ENCODE results near the gene GRAMD4.
"Not testable (repeated sequence)": the region's sequence is repeated elsewhere in the genome, so short reads cannot be mapped to it uniquely, and the experiment has no call there.

The GRAMD4 gene

GRCh38 chr22:46620588-46621242, 529 bp downstream of the GRAMD4 start:
- DNase-seq (ENCODE audit: low spot score) = no peak

GRCh38 chr22:46621243-46621930, 1.2 kb downstream of the GRAMD4 start:
- DNase-seq (ENCODE audit: low spot score) = not testable (repeated sequence)

GRCh38 chr22:46622081-46622521, 1.9 kb downstream of the GRAMD4 start:
- DNase-seq (ENCODE audit: low spot score) = no peak

- DNase-seq (ENCODE audit: low spot score) = no peak
These were observed 5.1 kb downstream of the GRAMD4 start for GRCh38 chr22:46625113-46625842.

- DNase-seq (ENCODE audit: low spot score) = no peak
These were observed 5.7 kb downstream of the GRAMD4 start for GRCh38 chr22:46625843-46626349.

GRCh38 chr22:46626356-46626755, 6.2 kb downstream of the GRAMD4 start:
- DNase-seq (ENCODE audit: low spot score) = no peak

- DNase-seq (ENCODE audit: low spot score) = no peak
These were observed 7.0 kb downstream of the GRAMD4 start for GRCh38 chr22:46626911-46627805.

- no peak for DNase-seq (ENCODE audit: low spot score)
These were observed 7.8 kb downstream of the GRAMD4 start for GRCh38 chr22:46627806-46628482.

- DNase-seq (ENCODE audit: low spot score) = no peak
These were observed 8.6 kb downstream of the GRAMD4 start for GRCh38 chr22:46628756-46629155.

- DNase-seq (ENCODE audit: low spot score) = no peak
These were observed 9.1 kb downstream of the GRAMD4 start for GRCh38 chr22:46629291-46629690.

GRCh38 chr22:46631113-46631512, 10.9 kb downstream of the GRAMD4 start:
- no peak for DNase-seq (ENCODE audit: low spot score)

GRCh38 chr22:46632646-46633249, 12.6 kb downstream of the GRAMD4 start:
- no peak for DNase-seq (ENCODE audit: low spot score)

GRCh38 chr22:46633334-46633890, 13.2 kb downstream of the GRAMD4 start:
- DNase-seq (ENCODE audit: low spot score) = no peak

GRCh38 chr22:46634011-46634699, 14.0 kb downstream of the GRAMD4 start:
- DNase-seq (ENCODE audit: low spot score) = no peak

GRCh38 chr22:46634973-46635685, 14.9 kb downstream of the GRAMD4 start:
- not testable (repeated sequence) for DNase-seq (ENCODE audit: low spot score)

GRCh38 chr22:46635756-46636155, 15.6 kb downstream of the GRAMD4 start:
- DNase-seq (ENCODE audit: low spot score) = no peak

- DNase-seq (ENCODE audit: low spot score) = no peak
These were observed 16.2 kb downstream of the GRAMD4 start for GRCh38 chr22:46636221-46637002.

Measured in AG08396 (cell line).